ENCODE data around the gene SLC5A5.

GRCh38 chr19:17872251-17873001 is 681 bp downstream of the SLC5A5 start:
- TF ChIP-seq CTCF (IDR thresholded peaks at IDR 0.05), result no peak
- no peak for TF ChIP-seq ELF1 (IDR thresholded peaks at IDR 0.05)
- no peak for TF ChIP-seq POLR2AphosphoS5 (IDR thresholded peaks at IDR 0.05; ENCODE audit: low read depth, low read length)
- no peak for TF ChIP-seq PBX3 (IDR thresholded peaks at IDR 0.05)
- no peak for TF ChIP-seq EZH2phosphoT487 (IDR thresholded peaks at IDR 0.05; ENCODE audit: borderline replicate concordance, low read depth)
